ENCODE measurements around the gene USP2. TPM values are rescaled to one million over a fixed set of nuclear protein-coding genes. Genes with fewer than 3 reads are reported as not detected.
"Not testable (repeated sequence)": the region's sequence is repeated elsewhere in the genome, so short reads cannot be mapped to it uniquely, and the experiment has no call there.

The USP2 gene
- total and polyA plus RNA-seq, 8 donors, result 1.4 to 17.4 (median 2.8) TPM

GRCh38 chr11:119397740-119398139 is 16.2 kb upstream of the USP2 start:
- DNase-seq, result no peak
- TF ChIP-seq EP300 (IDR thresholded peaks at IDR 0.05), result no peak
- no peaks in the 10 kb centered on the region for H3K4me1 ChIP-seq
- no peak overlapping the region for H3K4me3 ChIP-seq
- H3K27ac ChIP-seq, result no peak overlapping the region
- no peaks in the 10 kb centered on the region for H3K36me3 ChIP-seq
- intact Hi-C loops (cut with DNase I; ENCODE audit: low total_unique reads), result no loop called here
- no peaks in the 10 kb centered on the region for H3K27me3 ChIP-seq
- peaks cover 10 to 31% (median 22%) of the 10 kb centered on the region in 4 donors for H3K9me3 ChIP-seq

GRCh38 chr11:119396835-119397234 is 15.3 kb upstream of the USP2 start:
- no peak for TF ChIP-seq POLR2A (IDR thresholded peaks at IDR 0.05)
- TF ChIP-seq POLR2AphosphoS5 (IDR thresholded peaks at IDR 0.05), result no peak
- no peak for TF ChIP-seq CTCF (IDR thresholded peaks at IDR 0.05)
- no peak for TF ChIP-seq EP300 (IDR thresholded peaks at IDR 0.05)
- intact Hi-C loops (cut with DNase I; ENCODE audit: low total_unique reads), result no loop called here
- Histone ChIP-seq H3K4me1 (no peaks in the 10 kb centered on the region), H3K27me3 (no peaks in the 10 kb centered on the region), H3K36me3 (no peaks in the 10 kb centered on the region), H3K4me3 (no peak overlapping the region), H3K9me3 (peaks cover 10 to 28% (median 22%) of the 10 kb centered on the region in 4 donors), H3K27ac (no peak overlapping the region)
- WGBS, 5 donors, result 91 to 100% (median 97%) methylated on average over 1 of the region's 1 CpG
- no peak for DNase-seq

GRCh38 chr11:119391275-119391674 is 9.8 kb upstream of the USP2 start:
- no peak for TF ChIP-seq EP300 (IDR thresholded peaks at IDR 0.05)
- no peak for TF ChIP-seq POLR2AphosphoS5 (IDR thresholded peaks at IDR 0.05)
- TF ChIP-seq POLR2A (IDR thresholded peaks at IDR 0.05), result no peak
- Histone ChIP-seq H3K4me3 (no peak overlapping the region), H3K4me1 (no peaks in the 10 kb centered on the region), H3K9me3 (no peaks in the 10 kb centered on the region), H3K36me3 (no peaks in the 10 kb centered on the region), H3K27ac (no peak overlapping the region), H3K27me3 (no peaks in the 10 kb centered on the region)
- DNase-seq, result no peak
- intact Hi-C loops (cut with DNase I; ENCODE audit: low total_unique reads), result no loop called here
- WGBS, 5 donors, result 67 to 76% (median 74%) methylated on average over 7 of the region's 7 CpGs

GRCh38 chr11:119389611-119390254 is 8.2 kb upstream of the USP2 start:
- Histone ChIP-seq H3K4me1 (no peaks in the 10 kb centered on the region), H3K9me3 (no peaks in the 10 kb centered on the region), H3K27me3 (no peaks in the 10 kb centered on the region), H3K36me3 (no peaks in the 10 kb centered on the region), H3K27ac (no peak overlapping the region), H3K4me3 (no peak overlapping the region)
- DNase-seq, result peak in 1 of 2 donors; percentile 37
- TF ChIP-seq CTCF (IDR thresholded peaks at IDR 0.05) (peak in 1 of 7 experiments; percentile 14), EP300 (IDR thresholded peaks at IDR 0.05) (no peak), POLR2A (IDR thresholded peaks at IDR 0.05) (no peak), POLR2AphosphoS5 (IDR thresholded peaks at IDR 0.05) (no peak)
- intact Hi-C loops (cut with DNase I; ENCODE audit: low total_unique reads), result loop anchor here (10.0 kb wide), 1 partner anchor 85 kb away; no protein-coding TSS in a partner anchor
- WGBS, 5 donors, result 64 to 80% (median 73%) methylated on average over 5 of the region's 5 CpGs

GRCh38 chr11:119388103-119388502 is 6.6 kb upstream of the USP2 start:
- no peaks in the 10 kb centered on the region for H3K36me3 ChIP-seq
- no peaks in the 10 kb centered on the region for H3K4me1 ChIP-seq
- WGBS, 5 donors, result 87 to 92% (median 90%) methylated on average over 7 of the region's 7 CpGs
- TF ChIP-seq POLR2AphosphoS5 (IDR thresholded peaks at IDR 0.05), result no peak
- DNase-seq, result no peak
- intact Hi-C loops (cut with DNase I; ENCODE audit: low total_unique reads), result loop anchor here (10.0 kb wide), 1 partner anchor 87 kb away; no protein-coding TSS in a partner anchor
- no peaks in the 10 kb centered on the region for H3K27me3 ChIP-seq
- H3K27ac ChIP-seq, result no peak overlapping the region
- no peak overlapping the region for H3K4me3 ChIP-seq
- no peaks in the 10 kb centered on the region for H3K9me3 ChIP-seq

GRCh38 chr11:119384332-119384731 is 2.8 kb upstream of the USP2 start:
- no peaks in the 10 kb centered on the region for H3K27me3 ChIP-seq
- no peak overlapping the region for H3K27ac ChIP-seq
- WGBS, 5 donors, result 78 to 95% (median 81%) methylated on average over 2 of the region's 2 CpGs
- intact Hi-C loops (cut with DNase I; ENCODE audit: low total_unique reads), result loop anchor here (10.0 kb wide), 1 partner anchor 90 kb away; no protein-coding TSS in a partner anchor
- H3K4me3 ChIP-seq, result no peak overlapping the region
- H3K4me1 ChIP-seq, result peaks cover 13 to 25% (median 20%) of the 10 kb centered on the region in 4 donors
- no peaks in the 10 kb centered on the region for H3K36me3 ChIP-seq
- no peaks in the 10 kb centered on the region for H3K9me3 ChIP-seq
- no peak for DNase-seq
- TF ChIP-seq CTCF (IDR thresholded peaks at IDR 0.05), result no peak
- TF ChIP-seq POLR2AphosphoS5 (IDR thresholded peaks at IDR 0.05), result no peak
- TF ChIP-seq POLR2A (IDR thresholded peaks at IDR 0.05), result no peak
- no peak for TF ChIP-seq EP300 (IDR thresholded peaks at IDR 0.05)

- 82 to 90% (median 88%) methylated on average over 13 to 14 of the region's 14 CpGs for WGBS, 5 donors
- not testable (repeated sequence) for H3K9me3 ChIP-seq, H3K36me3 ChIP-seq, H3K27me3 ChIP-seq, H3K4me3 ChIP-seq, DNase-seq
- intact Hi-C loops (cut with DNase I; ENCODE audit: low total_unique reads), result loop anchor here (10.0 kb wide), 1 partner anchor 92 kb away; no protein-coding TSS in a partner anchor
- peak overlapping the region in 1 of 5 donors; percentile 85 for H3K27ac ChIP-seq
- peaks cover 13 to 43% (median 28%) of the 10 kb centered on the region in 4 donors for H3K4me1 ChIP-seq
Observed at GRCh38 chr11:119382513-119382912, 1.0 kb upstream of the USP2 start.
